ENCODE measurements around the gene NFE2L2. TPM values are rescaled to one million over a fixed set of nuclear protein-coding genes. Genes with fewer than 3 reads are reported as not detected.

Gene NFE2L2
- total RNA-seq, 1 experiment from 2014 or later = 104 TPM

DNA sequence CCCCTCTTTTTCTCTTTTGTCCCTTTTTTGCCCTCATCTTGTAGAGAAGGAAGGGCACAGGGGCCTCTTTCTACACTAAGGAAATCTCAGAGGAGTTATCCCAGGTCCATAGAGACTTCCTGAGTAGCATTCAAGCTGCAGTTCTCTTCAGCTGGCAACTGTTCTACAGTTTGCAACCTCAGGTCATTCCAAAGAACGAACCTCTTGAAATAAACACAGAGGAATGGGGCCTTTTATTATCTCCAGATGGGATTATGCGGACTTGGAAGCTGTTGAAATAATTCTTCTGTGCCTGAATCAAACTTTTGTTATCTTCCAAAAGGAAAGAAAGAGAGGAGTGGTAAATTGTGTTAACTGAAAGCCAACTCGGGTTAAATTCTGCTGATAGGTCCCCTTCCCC lies 31.0 kb upstream of the NFE2L2 start:
- H3K36me3 ChIP-seq (ENCODE audit: control insufficient read depth, insufficient read depth, low read length) = no peaks in the 10 kb centered on the region
- intact Hi-C loops (cut with micrococcal nuclease; ENCODE audit: unreplicated experiment) = no loop called here
- H3K27ac ChIP-seq (ENCODE audit: low read length) = peak overlapping the region; percentile 70
- in situ Hi-C loops (cut with HindIII; ENCODE audit: low pct_unique_long_range_greater_than_20kb, low sequenced_read_pairs) = no loop called here
- H3K4me1 ChIP-seq (ENCODE audit: control insufficient read depth, insufficient read depth, low read length) = peaks cover 8% of the 10 kb centered on the region; the same call in 1 of the 2 replicates
- DNase-seq (ENCODE audit: low read depth, low spot score) (no peak), ATAC-seq (peak; percentile 35; the same call in 1 of the 2 replicates)
- no peaks in the 10 kb centered on the region for H3K9me3 ChIP-seq (ENCODE audit: control insufficient read depth, insufficient read depth, low read depth, low read length)
- H3K27me3 ChIP-seq (ENCODE audit: control insufficient read depth, insufficient read depth, low read length) = no peaks in the 10 kb centered on the region
- no TSS peak for BruUV-seq (replicated peaks)
- TF ChIP-seq, protein P1, sequence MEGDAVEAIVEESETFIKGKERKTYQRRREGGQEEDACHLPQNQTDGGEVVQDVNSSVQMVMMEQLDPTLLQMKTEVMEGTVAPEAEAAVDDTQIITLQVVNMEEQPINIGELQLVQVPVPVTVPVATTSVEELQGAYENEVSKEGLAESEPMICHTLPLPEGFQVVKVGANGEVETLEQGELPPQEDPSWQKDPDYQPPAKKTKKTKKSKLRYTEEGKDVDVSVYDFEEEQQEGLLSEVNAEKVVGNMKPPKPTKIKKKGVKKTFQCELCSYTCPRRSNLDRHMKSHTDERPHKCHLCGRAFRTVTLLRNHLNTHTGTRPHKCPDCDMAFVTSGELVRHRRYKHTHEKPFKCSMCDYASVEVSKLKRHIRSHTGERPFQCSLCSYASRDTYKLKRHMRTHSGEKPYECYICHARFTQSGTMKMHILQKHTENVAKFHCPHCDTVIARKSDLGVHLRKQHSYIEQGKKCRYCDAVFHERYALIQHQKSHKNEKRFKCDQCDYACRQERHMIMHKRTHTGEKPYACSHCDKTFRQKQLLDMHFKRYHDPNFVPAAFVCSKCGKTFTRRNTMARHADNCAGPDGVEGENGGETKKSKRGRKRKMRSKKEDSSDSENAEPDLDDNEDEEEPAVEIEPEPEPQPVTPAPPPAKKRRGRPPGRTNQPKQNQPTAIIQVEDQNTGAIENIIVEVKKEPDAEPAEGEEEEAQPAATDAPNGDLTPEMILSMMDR (IDR thresholded peaks at IDR 0.05) = no peak
- TF ChIP-seq TCF7L2 (IDR thresholded peaks at IDR 0.05; ENCODE audit: low read depth, low read length) (no peak), POLR2AphosphoS5 (IDR thresholded peaks at IDR 0.05; ENCODE audit: low read depth, low read length) (no peak), SIN3A (IDR thresholded peaks at IDR 0.05; ENCODE audit: borderline replicate concordance, insufficient read depth, low read depth, low read length) (no peak)
- TF ChIP-seq, protein P2, sequence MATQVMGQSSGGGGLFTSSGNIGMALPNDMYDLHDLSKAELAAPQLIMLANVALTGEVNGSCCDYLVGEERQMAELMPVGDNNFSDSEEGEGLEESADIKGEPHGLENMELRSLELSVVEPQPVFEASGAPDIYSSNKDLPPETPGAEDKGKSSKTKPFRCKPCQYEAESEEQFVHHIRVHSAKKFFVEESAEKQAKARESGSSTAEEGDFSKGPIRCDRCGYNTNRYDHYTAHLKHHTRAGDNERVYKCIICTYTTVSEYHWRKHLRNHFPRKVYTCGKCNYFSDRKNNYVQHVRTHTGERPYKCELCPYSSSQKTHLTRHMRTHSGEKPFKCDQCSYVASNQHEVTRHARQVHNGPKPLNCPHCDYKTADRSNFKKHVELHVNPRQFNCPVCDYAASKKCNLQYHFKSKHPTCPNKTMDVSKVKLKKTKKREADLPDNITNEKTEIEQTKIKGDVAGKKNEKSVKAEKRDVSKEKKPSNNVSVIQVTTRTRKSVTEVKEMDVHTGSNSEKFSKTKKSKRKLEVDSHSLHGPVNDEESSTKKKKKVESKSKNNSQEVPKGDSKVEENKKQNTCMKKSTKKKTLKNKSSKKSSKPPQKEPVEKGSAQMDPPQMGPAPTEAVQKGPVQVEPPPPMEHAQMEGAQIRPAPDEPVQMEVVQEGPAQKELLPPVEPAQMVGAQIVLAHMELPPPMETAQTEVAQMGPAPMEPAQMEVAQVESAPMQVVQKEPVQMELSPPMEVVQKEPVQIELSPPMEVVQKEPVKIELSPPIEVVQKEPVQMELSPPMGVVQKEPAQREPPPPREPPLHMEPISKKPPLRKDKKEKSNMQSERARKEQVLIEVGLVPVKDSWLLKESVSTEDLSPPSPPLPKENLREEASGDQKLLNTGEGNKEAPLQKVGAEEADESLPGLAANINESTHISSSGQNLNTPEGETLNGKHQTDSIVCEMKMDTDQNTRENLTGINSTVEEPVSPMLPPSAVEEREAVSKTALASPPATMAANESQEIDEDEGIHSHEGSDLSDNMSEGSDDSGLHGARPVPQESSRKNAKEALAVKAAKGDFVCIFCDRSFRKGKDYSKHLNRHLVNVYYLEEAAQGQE (IDR thresholded peaks at IDR 0.05; ENCODE audit: insufficient read depth in 1 of 2, low read depth in 2 of 2, low read length in 1 of 2) = no peak
- H3K4me3 ChIP-seq (ENCODE audit: low read depth in 2 of 2, low read length in 2 of 2) = no peak overlapping the region
- ChIA-PET POLR2A (interaction anchor here (0.6 to 0.9 kb wide), 4 partner anchors 31 to 323 kb away, joined by 3 to 4 read pairs (median 3); partner anchors contain the start of gene NFE2L2), CTCF (interaction anchor here (1.0 to 1.6 kb wide), 2 partner anchors 23 to 131 kb away, joined by 3 to 4 read pairs; no protein-coding TSS in a partner anchor)

DNA sequence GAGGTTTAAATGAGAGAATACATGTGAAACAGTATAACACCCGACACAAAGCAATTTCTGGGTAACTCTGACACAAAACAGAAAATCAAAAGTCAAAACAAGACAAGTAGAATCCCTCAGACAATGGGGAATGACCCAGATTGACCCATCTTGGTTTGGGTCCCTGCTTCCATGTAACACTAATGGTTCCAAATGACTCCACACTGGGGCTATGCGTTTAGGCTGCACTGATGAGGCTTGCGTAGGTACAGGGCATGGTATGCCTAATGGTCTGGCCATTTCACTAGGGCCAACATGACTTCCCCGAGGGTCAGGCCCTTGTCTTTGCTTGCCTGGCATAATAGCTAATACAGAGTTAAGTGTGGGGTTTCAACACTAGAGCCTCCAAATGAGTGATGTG lies 27.2 kb upstream of the NFE2L2 start:
- no peak for DNase-seq (ENCODE audit: low read depth, low spot score)
- POLR2A ChIA-PET = no interaction called here
- Histone ChIP-seq H3K27ac (ENCODE audit: low read length) (no peak overlapping the region), H3K36me3 (ENCODE audit: control insufficient read depth, insufficient read depth, low read length) (no peaks in the 10 kb centered on the region), H3K4me1 (ENCODE audit: control insufficient read depth, insufficient read depth, low read length) (peaks cover 8% of the 10 kb centered on the region; the same call in 1 of the 2 replicates), H3K9me3 (ENCODE audit: control insufficient read depth, insufficient read depth, low read depth, low read length) (no peaks in the 10 kb centered on the region), H3K27me3 (ENCODE audit: control insufficient read depth, insufficient read depth, low read length) (no peaks in the 10 kb centered on the region), H3K4me3 (ENCODE audit: low read depth in 2 of 2, low read length in 2 of 2) (no peak overlapping the region)
- TF ChIP-seq POLR2AphosphoS5 (IDR thresholded peaks at IDR 0.05; ENCODE audit: low read depth, low read length) = no peak
- no peak for TF ChIP-seq SIN3A (IDR thresholded peaks at IDR 0.05; ENCODE audit: borderline replicate concordance, insufficient read depth, low read depth, low read length)
- TF ChIP-seq TCF7L2 (IDR thresholded peaks at IDR 0.05; ENCODE audit: low read depth, low read length) = no peak
- TF ChIP-seq, protein P2 (IDR thresholded peaks at IDR 0.05; ENCODE audit: insufficient read depth in 1 of 2, low read depth in 2 of 2, low read length in 1 of 2) = no peak
- TF ChIP-seq, protein P1 (IDR thresholded peaks at IDR 0.05) = no peak
- in situ Hi-C loops (cut with HindIII; ENCODE audit: low pct_unique_long_range_greater_than_20kb, low sequenced_read_pairs) (no loop called here), intact Hi-C loops (cut with micrococcal nuclease; ENCODE audit: unreplicated experiment) (no loop called here)
- BruUV-seq (replicated peaks) = no TSS peak
- CTCF ChIA-PET = no interaction called here
- ATAC-seq = no peak

All from Panc1 (cell line).